HepG2 (cell line): Measurements from ENCODE around the gene MMP17. TPM values are rescaled to one million over a fixed set of nuclear protein-coding genes. Genes with fewer than 3 reads are reported as not detected.

Source experiments
- NR2F6 ChIP-seq, 2 experiments: IDR thresholded peaks; 2 replicates each; pipeline ENCODE4 v1.6.1; 2016; ENCODE audit warnings: antibody characterized with exemption in 1 of 2, mild to moderate bottlenecking in 1 of 2
- ZNF160 ChIP-seq: sonication (generic); formaldehyde crosslinking; IDR thresholded peaks from 2 replicates; pipeline ENCODE4 v1.8.0; 2022; ENCODE audit warnings: mild to moderate bottlenecking, inconsistent platforms, missing genetic modification reagents
- polyA plus RNA-seq, 8 experiments: library from polyadenylated mRNA; depleted of rRNA in 3 of 8; stranded (reverse) in 7 of 8; unstranded in 1 of 8; fragments of >200 nt; fragmentation: Illumina TruSeq in 4 of 8; extraction: Trizol in 4 of 8; gene quantifications; 2 replicates each; pipeline versions ENCODE4 v1.2.1 to v1.2.3, GENCODE V29; 2011 to 2016; ENCODE audit warnings: low read depth in 4 of 8, missing spikeins in 1 of 8, mixed read lengths in 1 of 8; ENCODE audit not compliant: insufficient read depth in 1 of 8
- total RNA-seq, 5 experiments: library from RNA; depleted of rRNA; stranded (reverse); fragments of >200 nt; fragmentation: Illumina TruSeq; extraction: Trizol; gene quantifications; 2 replicates each; pipeline ENCODE4 v1.2.3, GENCODE V29; 2016; ENCODE audit warnings: low read depth in 1 of 5
- TF ChIP-seq, protein P1 (sequence below): sonication (generic); formaldehyde crosslinking; IDR thresholded peaks from one replicate; pipeline ENCODE4 v1.5.1; 2020; ENCODE audit warnings: mild to moderate bottlenecking, missing genetic modification reagents; ENCODE audit errors: not compliant biosample characterization
- TF ChIP-seq, protein P2 (sequence below): IDR thresholded peaks from 2 replicates; pipeline ENCODE4 v1.6.1; 2016; ENCODE audit warnings: mild to moderate bottlenecking, missing biosample characterization, missing genetic modification reagents
- TF ChIP-seq, protein P3 (sequence below), 2 experiments: sonication (generic) in 1 of 2; formaldehyde crosslinking in 1 of 2; IDR thresholded peaks; 2 replicates each; pipeline versions ENCODE4 v1.6.1 to v1.9.0; 2014 to 2022; ENCODE audit warnings: antibody characterized with exemption in 1 of 2, borderline replicate concordance in 1 of 2, inconsistent platforms in 1 of 2, low read depth in 1 of 2, missing genetic modification reagents in 1 of 2
- TF ChIP-seq, protein P4 (sequence below): sonication (generic); formaldehyde crosslinking; IDR thresholded peaks from 2 replicates; pipeline ENCODE4 v1.4.0; 2020; ENCODE audit warnings: mild to moderate bottlenecking, missing genetic modification reagents, borderline replicate concordance
- TF ChIP-seq, protein P5 (sequence below): IDR thresholded peaks from 2 replicates; pipeline ENCODE4 v1.6.1; 2016

The MMP17 gene
- total and polyA plus RNA-seq, 2 of the 13 experiments (the other 11 are each of a cell fraction or from before 2014, with no cell fraction given): 0.55 to 0.80 TPM

DNA sequence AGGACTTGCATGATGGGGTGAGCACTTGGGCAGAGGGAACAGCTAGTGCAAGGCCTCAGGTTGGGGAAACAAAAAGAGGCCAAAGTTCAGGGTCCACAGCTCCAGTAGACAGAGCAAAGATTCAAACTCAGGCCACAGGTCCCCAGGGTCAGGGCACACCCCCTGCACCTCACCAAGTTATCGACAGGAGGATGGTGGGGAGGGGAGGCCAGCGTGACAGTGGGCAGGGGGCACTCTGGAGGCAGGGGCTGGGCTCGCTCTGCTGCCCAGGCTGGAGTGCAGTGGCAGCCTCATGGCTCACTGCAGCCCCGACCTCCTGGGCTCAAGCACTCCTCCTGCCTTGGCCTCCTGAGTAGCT lies 33.9 kb downstream of the MMP17 start (continued):
- TF ChIP-seq ZNF160: 0 out of 2 replicates have a peak, but pooled peaks have one; percentile 46
- TF ChIP-seq, protein P1, sequence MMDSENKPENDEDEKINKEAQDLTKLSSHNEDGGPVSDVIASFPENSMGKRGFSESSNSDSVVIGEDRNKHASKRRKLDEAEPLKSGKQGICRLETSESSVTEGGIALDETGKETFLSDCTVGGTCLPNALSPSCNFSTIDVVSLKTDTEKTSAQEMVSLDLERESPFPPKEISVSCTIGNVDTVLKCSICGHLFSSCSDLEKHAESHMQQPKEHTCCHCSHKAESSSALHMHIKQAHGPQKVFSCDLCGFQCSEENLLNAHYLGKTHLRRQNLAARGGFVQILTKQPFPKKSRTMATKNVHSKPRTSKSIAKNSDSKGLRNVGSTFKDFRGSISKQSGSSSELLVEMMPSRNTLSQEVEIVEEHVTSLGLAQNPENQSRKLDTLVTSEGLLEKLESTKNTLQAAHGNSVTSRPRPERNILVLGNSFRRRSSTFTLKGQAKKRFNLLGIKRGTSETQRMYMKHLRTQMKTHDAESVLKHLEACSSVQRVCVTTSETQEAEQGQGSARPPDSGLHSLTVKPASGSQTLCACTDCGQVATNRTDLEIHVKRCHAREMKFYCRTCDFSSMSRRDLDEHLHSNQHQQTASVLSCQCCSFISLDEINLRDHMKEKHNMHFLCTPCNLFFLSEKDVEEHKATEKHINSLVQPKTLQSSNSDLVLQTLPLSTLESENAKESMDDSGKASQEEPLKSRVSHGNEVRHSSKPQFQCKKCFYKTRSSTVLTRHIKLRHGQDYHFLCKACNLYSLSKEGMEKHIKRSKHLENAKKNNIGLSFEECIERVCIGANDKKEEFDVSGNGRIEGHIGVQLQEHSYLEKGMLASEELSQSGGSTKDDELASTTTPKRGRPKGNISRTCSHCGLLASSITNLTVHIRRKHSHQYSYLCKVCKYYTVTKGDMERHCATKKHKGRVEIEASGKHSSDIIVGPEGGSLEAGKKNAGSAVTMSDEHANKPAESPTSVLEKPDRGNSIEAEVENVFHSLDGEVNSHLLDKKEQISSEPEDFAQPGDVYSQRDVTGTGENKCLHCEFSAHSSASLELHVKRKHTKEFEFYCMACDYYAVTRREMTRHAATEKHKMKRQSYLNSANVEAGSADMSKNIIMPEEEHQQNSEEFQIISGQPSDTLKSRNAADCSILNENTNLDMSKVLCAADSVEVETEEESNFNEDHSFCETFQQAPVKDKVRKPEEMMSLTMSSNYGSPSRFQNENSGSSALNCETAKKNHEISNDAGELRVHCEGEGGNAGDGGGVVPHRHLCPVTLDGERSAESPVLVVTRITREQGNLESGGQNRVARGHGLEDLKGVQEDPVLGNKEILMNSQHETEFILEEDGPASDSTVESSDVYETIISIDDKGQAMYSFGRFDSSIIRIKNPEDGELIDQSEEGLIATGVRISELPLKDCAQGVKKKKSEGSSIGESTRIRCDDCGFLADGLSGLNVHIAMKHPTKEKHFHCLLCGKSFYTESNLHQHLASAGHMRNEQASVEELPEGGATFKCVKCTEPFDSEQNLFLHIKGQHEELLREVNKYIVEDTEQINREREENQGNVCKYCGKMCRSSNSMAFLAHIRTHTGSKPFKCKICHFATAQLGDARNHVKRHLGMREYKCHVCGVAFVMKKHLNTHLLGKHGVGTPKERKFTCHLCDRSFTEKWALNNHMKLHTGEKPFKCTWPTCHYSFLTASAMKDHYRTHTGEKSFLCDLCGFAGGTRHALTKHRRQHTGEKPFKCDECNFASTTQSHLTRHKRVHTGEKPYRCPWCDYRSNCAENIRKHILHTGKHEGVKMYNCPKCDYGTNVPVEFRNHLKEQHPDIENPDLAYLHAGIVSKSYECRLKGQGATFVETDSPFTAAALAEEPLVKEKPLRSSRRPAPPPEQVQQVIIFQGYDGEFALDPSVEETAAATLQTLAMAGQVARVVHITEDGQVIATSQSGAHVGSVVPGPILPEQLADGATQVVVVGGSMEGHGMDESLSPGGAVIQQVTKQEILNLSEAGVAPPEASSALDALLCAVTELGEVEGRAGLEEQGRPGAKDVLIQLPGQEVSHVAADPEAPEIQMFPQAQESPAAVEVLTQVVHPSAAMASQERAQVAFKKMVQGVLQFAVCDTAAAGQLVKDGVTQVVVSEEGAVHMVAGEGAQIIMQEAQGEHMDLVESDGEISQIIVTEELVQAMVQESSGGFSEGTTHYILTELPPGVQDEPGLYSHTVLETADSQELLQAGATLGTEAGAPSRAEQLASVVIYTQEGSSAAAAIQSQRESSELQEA (CRISPR knock-in tag): no peak
- TF ChIP-seq, protein P2, sequence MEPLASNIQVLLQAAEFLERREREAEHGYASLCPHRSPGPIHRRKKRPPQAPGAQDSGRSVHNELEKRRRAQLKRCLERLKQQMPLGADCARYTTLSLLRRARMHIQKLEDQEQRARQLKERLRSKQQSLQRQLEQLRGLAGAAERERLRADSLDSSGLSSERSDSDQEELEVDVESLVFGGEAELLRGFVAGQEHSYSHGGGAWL (CRISPR knock-in tag): no peak
- TF ChIP-seq, protein P3, sequence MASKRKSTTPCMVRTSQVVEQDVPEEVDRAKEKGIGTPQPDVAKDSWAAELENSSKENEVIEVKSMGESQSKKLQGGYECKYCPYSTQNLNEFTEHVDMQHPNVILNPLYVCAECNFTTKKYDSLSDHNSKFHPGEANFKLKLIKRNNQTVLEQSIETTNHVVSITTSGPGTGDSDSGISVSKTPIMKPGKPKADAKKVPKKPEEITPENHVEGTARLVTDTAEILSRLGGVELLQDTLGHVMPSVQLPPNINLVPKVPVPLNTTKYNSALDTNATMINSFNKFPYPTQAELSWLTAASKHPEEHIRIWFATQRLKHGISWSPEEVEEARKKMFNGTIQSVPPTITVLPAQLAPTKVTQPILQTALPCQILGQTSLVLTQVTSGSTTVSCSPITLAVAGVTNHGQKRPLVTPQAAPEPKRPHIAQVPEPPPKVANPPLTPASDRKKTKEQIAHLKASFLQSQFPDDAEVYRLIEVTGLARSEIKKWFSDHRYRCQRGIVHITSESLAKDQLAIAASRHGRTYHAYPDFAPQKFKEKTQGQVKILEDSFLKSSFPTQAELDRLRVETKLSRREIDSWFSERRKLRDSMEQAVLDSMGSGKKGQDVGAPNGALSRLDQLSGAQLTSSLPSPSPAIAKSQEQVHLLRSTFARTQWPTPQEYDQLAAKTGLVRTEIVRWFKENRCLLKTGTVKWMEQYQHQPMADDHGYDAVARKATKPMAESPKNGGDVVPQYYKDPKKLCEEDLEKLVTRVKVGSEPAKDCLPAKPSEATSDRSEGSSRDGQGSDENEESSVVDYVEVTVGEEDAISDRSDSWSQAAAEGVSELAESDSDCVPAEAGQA (IDR thresholded peaks at IDR 0.05; ENCODE audit: low read depth): no peak
- TF ChIP-seq, protein P3 (CRISPR knock-in tag; IDR thresholded peaks at IDR 0.05; ENCODE audit: borderline replicate concordance): no peak
- TF ChIP-seq NR2F6 (IDR thresholded peaks at IDR 0.05): peak; percentile 95
- peak; percentile 94 for TF ChIP-seq NR2F6 (CRISPR knock-in tag; IDR thresholded peaks at IDR 0.05)
- TF ChIP-seq, protein P4, sequence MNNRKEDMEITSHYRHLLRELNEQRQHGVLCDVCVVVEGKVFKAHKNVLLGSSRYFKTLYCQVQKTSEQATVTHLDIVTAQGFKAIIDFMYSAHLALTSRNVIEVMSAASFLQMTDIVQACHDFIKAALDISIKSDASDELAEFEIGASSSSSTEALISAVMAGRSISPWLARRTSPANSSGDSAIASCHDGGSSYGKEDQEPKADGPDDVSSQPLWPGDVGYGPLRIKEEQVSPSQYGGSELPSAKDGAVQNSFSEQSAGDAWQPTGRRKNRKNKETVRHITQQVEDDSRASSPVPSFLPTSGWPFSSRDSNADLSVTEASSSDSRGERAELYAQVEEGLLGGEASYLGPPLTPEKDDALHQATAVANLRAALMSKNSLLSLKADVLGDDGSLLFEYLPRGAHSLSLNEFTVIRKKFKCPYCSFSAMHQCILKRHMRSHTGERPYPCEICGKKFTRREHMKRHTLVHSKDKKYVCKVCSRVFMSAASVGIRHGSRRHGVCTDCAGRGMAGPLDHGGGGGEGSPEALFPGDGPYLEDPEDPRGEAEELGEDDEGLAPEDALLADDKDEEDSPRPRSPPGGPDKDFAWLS (CRISPR knock-in tag): no peak
- TF ChIP-seq, protein P5, sequence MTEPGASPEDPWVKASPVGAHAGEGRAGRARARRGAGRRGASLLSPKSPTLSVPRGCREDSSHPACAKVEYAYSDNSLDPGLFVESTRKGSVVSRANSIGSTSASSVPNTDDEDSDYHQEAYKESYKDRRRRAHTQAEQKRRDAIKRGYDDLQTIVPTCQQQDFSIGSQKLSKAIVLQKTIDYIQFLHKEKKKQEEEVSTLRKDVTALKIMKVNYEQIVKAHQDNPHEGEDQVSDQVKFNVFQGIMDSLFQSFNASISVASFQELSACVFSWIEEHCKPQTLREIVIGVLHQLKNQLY (CRISPR knock-in tag): no peak
